ENCODE results near the gene GPATCH3. TPM values are rescaled to one million over a fixed set of nuclear protein-coding genes. Genes with fewer than 3 reads are reported as not detected.

The GPATCH3 gene
- total RNA-seq, 1 experiment from 2014 or later = 9.9 TPM

DNA sequence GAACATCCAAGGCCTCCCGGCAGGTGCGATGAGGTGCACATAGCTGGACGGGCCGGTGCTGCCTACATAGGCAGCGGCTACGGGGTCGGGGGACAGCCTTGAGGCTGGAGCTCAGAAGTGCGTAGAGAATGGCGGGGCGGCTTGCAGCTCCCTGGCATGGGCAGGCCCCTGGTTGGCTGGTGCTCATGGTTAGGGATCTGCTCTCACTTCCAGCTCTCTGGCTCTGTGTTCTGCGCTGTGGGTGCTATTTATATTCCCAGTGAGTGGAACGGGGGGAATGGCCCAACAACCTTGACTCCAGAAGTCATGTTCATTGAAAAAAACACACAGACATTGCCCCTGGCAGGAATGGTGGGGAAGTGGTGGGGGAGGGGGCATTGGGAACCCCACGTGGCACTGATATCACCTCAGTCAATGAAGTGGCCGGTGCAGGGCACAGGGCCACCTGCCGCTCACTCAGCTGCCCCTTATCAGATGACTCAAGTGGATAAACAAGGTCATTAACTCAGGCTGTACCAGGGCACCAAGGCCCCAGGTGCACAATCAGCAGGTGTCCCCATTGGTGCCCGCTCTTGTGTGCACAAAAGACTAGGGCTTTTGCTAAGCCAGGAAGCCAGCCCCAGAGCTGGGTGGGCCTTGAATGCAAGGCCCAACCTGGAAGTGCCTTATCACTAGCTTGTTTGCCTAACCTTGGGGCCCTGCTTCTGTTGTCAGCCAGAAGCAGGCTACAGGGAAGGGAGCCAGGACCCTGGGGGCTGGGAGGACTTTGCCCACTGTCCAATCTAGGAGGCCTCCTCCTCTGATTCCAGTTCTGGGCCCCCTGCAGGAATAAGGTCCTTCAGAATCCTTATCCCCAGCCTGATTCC is 13.7 kb upstream of the GPATCH3 start, which contains the start of gene NR0B2:
NR0B2 (minus strand) TSS at position 222 of the 866 bp plus-strand sequence; CDS start at position 187, 35 bp downstream.
- no peak for DNase-seq (ENCODE audit: unreplicated experiment)
- H3K27me3 Mint-ChIP-seq (ENCODE audit: insufficient read depth, unreplicated experiment) = no peaks in the 10 kb centered on the region
- H3K4me3 Mint-ChIP-seq (ENCODE audit: unreplicated experiment) = no peak within 1 kb of the TSS
- POLR2A ChIA-PET = interaction anchor here (1.3 to 2.5 kb wide), 2 partner anchors 7 to 13 kb away, joined by 7 to 12 read pairs; partner anchors contain the start of genes GPATCH3 and NUDC
- no TSS peak for BruUV-seq (replicated peaks)
- CTCF ChIA-PET = interaction anchor here (0.6 to 0.7 kb wide), 2 partner anchors 33 to 84 kb away, joined by 3 read pairs; no protein-coding TSS in a partner anchor
- no peaks in the 10 kb centered on the region for H3K36me3 Mint-ChIP-seq (ENCODE audit: insufficient read depth, unreplicated experiment)
- no peaks in the 10 kb centered on the region for H3K4me1 Mint-ChIP-seq (ENCODE audit: insufficient read depth, unreplicated experiment)
- no peaks in the 10 kb centered on the region for H3K9me3 Mint-ChIP-seq (ENCODE audit: unreplicated experiment)
- intact Hi-C loops (cut with micrococcal nuclease) = no loop called here
- TF ChIP-seq, protein P1, sequence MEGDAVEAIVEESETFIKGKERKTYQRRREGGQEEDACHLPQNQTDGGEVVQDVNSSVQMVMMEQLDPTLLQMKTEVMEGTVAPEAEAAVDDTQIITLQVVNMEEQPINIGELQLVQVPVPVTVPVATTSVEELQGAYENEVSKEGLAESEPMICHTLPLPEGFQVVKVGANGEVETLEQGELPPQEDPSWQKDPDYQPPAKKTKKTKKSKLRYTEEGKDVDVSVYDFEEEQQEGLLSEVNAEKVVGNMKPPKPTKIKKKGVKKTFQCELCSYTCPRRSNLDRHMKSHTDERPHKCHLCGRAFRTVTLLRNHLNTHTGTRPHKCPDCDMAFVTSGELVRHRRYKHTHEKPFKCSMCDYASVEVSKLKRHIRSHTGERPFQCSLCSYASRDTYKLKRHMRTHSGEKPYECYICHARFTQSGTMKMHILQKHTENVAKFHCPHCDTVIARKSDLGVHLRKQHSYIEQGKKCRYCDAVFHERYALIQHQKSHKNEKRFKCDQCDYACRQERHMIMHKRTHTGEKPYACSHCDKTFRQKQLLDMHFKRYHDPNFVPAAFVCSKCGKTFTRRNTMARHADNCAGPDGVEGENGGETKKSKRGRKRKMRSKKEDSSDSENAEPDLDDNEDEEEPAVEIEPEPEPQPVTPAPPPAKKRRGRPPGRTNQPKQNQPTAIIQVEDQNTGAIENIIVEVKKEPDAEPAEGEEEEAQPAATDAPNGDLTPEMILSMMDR (IDR thresholded peaks at IDR 0.05; ENCODE audit: unreplicated experiment) = no peak
- no peak within 1 kb of the TSS for H3K27ac Mint-ChIP-seq (ENCODE audit: low read depth, unreplicated experiment)

DNA sequence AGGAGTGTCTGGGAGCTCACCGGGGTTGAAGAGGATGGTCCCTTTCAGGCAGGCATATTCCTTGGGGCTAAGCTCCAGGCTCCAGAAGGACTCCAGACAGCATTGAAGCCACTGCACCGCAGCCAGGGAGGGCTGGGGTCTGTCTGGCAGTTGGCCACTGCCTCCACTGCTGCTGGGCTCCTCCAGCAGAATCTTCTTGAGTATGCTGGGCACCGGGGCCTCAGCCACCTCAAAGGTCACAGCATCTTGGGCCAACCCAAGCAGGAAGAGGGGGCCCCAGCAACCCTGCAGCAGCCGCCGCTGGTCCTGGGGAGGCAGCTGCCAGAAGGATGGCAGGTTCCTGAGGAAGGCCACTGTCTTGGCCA is 13.1 kb upstream of the GPATCH3 start:
- Mint-ChIP-seq H3K27ac (ENCODE audit: low read depth, unreplicated experiment) (no peak overlapping the region), H3K4me3 (ENCODE audit: unreplicated experiment) (no peak overlapping the region), H3K36me3 (ENCODE audit: insufficient read depth, unreplicated experiment) (no peaks in the 10 kb centered on the region), H3K27me3 (ENCODE audit: insufficient read depth, unreplicated experiment) (no peaks in the 10 kb centered on the region), H3K4me1 (ENCODE audit: insufficient read depth, unreplicated experiment) (no peaks in the 10 kb centered on the region), H3K9me3 (ENCODE audit: unreplicated experiment) (no peaks in the 10 kb centered on the region)
- no TSS peak for BruUV-seq (replicated peaks)
- DNase-seq (ENCODE audit: unreplicated experiment) = no peak
- ChIA-PET CTCF (interaction anchor here (0.6 kb wide), 2 partner anchors 84 to 85 kb away, joined by 3 to 4 read pairs; no protein-coding TSS in a partner anchor), POLR2A (interaction anchor here (1.3 to 2.5 kb wide), 2 partner anchors 8 to 12 kb away, joined by 7 to 12 read pairs; partner anchors contain the start of genes GPATCH3 and NUDC)
- intact Hi-C loops (cut with micrococcal nuclease) = no loop called here
- TF ChIP-seq, protein P1 (IDR thresholded peaks at IDR 0.05; ENCODE audit: unreplicated experiment) = no peak

DNA sequence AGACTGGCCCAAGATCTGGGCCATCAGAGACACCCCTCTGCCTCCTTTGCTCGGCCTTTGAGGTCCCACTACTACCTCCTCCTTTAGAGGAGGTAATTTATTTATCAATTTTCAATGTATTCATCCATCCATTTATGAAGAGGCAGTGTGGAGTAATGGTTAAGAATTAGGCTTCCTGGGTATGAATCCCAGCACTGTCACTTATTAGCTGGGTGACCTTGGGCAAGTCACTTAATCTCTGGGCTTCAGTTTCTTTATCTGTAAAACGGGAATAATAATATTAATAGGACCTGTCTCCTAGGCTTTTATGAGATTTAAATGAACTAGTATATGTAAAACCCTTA is 11.9 kb upstream of the GPATCH3 start:
- Mint-ChIP-seq H3K4me3 (ENCODE audit: unreplicated experiment) (no peak overlapping the region), H3K36me3 (ENCODE audit: insufficient read depth, unreplicated experiment) (no peaks in the 10 kb centered on the region), H3K4me1 (ENCODE audit: insufficient read depth, unreplicated experiment) (peaks cover 11% of the 10 kb centered on the region), H3K9me3 (ENCODE audit: unreplicated experiment) (no peaks in the 10 kb centered on the region), H3K27ac (ENCODE audit: low read depth, unreplicated experiment) (no peak overlapping the region), H3K27me3 (ENCODE audit: insufficient read depth, unreplicated experiment) (no peaks in the 10 kb centered on the region)
- no TSS peak for BruUV-seq (replicated peaks)
- TF ChIP-seq, protein P1 (IDR thresholded peaks at IDR 0.05; ENCODE audit: unreplicated experiment) = no peak
- intact Hi-C loops (cut with micrococcal nuclease) = no loop called here
- CTCF ChIA-PET = no interaction called here
- POLR2A ChIA-PET = interaction anchor here (2.5 kb wide), 1 partner anchor 11 kb away, joined by 12 read pairs; the partner anchor contains the start of gene GPATCH3
- no peak for DNase-seq (ENCODE audit: unreplicated experiment)

DNA sequence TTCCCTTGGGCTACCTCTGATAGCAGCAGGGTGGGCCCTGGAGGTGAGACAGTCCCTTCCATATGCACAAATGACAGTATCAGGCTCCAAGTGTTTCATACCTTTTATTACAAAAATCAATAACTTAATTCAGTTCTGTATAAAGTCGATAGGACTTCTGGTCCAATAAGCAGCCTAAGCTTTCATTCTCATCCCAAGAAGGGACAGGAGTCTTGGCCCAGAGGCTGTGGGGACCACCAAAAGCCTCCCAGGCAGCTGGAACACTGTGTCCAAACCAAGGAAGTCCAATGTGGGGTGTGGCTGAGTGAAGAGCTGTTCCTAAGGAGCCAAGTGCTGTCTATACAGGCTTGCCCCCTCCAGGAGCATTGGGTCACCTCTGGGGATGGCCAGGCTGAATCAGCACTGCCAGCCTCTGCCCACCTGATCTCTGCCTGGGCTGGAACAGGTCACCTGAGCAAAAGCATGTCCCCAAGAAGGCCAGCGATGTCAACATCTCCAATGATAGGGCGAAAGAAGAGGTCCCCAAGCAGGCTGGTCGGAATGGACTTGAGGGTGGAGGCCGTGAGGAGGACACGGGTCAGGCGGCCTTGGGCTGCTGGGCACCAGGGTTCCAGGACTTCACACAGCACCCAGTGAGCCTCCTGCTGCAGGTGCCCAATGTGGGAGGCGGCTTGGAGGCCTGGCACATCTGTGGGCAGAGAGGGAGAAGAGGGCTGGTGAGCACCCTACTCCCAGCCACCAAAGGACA is 11.3 kb upstream of the GPATCH3 start:
- no TSS peak for BruUV-seq (replicated peaks)
- Mint-ChIP-seq H3K36me3 (ENCODE audit: insufficient read depth, unreplicated experiment) (no peaks in the 10 kb centered on the region), H3K4me1 (ENCODE audit: insufficient read depth, unreplicated experiment) (peaks cover 15% of the 10 kb centered on the region), H3K27ac (ENCODE audit: low read depth, unreplicated experiment) (no peak overlapping the region), H3K9me3 (ENCODE audit: unreplicated experiment) (no peaks in the 10 kb centered on the region), H3K4me3 (ENCODE audit: unreplicated experiment) (no peak overlapping the region), H3K27me3 (ENCODE audit: insufficient read depth, unreplicated experiment) (no peaks in the 10 kb centered on the region)
- intact Hi-C loops (cut with micrococcal nuclease) = no loop called here
- ChIA-PET POLR2A (interaction anchor here (2.5 kb wide), 1 partner anchor 11 kb away, joined by 12 read pairs; the partner anchor contains the start of gene GPATCH3), CTCF (no interaction called here)
- TF ChIP-seq, protein P1 (IDR thresholded peaks at IDR 0.05; ENCODE audit: unreplicated experiment) = no peak
- no peak for DNase-seq (ENCODE audit: unreplicated experiment)

Measured in MCF 10A (cell line).